ENCODE results near the gene PLCH2.

DNA sequence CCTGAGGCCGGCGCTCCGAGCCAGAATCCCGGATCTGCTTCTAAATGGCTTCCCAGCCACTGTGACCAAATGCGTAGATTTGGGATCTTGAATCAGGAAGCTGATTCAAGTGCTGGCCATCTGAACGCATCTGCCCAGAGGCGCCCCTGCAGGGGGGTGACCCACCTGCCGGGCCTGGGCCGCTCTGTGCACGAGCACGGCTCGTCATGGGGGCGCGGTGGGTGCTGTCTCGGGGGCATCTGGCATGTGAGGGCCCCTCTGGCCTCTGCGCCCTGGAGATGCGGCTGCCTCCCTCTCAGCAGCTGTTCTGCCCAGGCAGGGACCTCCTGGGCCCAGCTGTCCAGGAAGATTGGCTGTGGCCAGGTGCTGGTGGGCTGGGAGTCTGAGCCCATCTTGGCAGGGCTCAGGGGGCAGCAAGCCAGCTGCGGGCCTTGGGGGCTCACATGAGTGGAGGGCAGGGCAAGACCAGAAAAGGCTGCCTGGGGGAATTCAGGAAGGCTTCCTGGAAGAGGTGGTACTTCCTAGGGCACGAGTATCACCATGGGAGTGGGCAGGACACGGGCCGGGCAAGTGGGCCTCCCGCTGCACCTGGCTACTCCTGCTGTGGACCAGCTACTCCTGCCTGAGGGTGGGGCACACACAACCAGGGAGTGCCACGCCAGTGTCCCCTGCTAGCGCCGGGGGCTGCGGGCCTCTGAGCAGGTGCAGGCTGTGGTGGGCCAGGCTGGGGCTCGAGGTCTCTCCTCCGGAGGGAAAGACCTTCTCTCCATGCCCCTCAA, 25.1 kb downstream of the PLCH2 start:
- TF ChIP-seq, protein P1, sequence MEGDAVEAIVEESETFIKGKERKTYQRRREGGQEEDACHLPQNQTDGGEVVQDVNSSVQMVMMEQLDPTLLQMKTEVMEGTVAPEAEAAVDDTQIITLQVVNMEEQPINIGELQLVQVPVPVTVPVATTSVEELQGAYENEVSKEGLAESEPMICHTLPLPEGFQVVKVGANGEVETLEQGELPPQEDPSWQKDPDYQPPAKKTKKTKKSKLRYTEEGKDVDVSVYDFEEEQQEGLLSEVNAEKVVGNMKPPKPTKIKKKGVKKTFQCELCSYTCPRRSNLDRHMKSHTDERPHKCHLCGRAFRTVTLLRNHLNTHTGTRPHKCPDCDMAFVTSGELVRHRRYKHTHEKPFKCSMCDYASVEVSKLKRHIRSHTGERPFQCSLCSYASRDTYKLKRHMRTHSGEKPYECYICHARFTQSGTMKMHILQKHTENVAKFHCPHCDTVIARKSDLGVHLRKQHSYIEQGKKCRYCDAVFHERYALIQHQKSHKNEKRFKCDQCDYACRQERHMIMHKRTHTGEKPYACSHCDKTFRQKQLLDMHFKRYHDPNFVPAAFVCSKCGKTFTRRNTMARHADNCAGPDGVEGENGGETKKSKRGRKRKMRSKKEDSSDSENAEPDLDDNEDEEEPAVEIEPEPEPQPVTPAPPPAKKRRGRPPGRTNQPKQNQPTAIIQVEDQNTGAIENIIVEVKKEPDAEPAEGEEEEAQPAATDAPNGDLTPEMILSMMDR (IDR thresholded peaks at IDR 0.05): no peak
- no peak for TF ChIP-seq EP300 (IDR thresholded peaks at IDR 0.05; ENCODE audit: low read depth)
- no peak for TF ChIP-seq POLR2A (IDR thresholded peaks at IDR 0.05)
- TF ChIP-seq POLR2AphosphoS5 (IDR thresholded peaks at IDR 0.05): no peak

Data from transverse colon (tissue), 4 donors.